Left lung (tissue), 10 donors: ENCODE results near the gene PEMT. TPM values are rescaled to one million over a fixed set of nuclear protein-coding genes. Genes with fewer than 3 reads are reported as not detected.
A peak's percentile ranks its signal among the peaks of the same experiment; 100 is the strongest.

Source experiments
- ATAC-seq: fragments of 200-7000 bp; cut with Tn5 transposase; one replicate; pipeline ENCODE4 v1.9.1; 2020; ENCODE audit warnings: moderate library complexity
- DNase-seq, 4 donors: peaks; one replicate each; pipeline ENCODE4 v3.0.0-alpha.2; 2013 to 2020
- H3K27ac ChIP-seq, 2 donors: fragments of 200-600 bp; sonication (generic) in 1 of 2; one replicate each; pipeline versions ENCODE4 v1.5.0 to v1.8.0; 2020 to 2021
- H3K27me3 ChIP-seq, 2 donors: fragments of 200-600 bp; sonication (generic) in 1 of 2; one replicate each; pipeline versions ENCODE4 v1.5.0 to v1.8.0; 2020 to 2021
- H3K36me3 ChIP-seq, 2 donors: fragments of 200-600 bp; sonication (generic) in 1 of 2; one replicate each; pipeline versions ENCODE4 v1.5.0 to v1.8.0; 2020 to 2021
- H3K4me1 ChIP-seq, 2 donors: fragments of 200-600 bp; one replicate each; pipeline ENCODE4 v1.8.0; 2021
- H3K4me3 ChIP-seq, 2 donors: fragments of 200-600 bp; sonication (generic) in 1 of 2; one replicate each; pipeline versions ENCODE4 v1.5.0 to v1.8.0; 2020 to 2021; ENCODE audit warnings: mild to moderate bottlenecking in 1 of 2
- H3K9me3 ChIP-seq, 2 donors: fragments of 200-600 bp; sonication (generic) in 1 of 2; one replicate each; pipeline versions ENCODE4 v1.5.0 to v1.8.0; 2020 to 2021
- CTCF ChIP-seq, 2 donors: fragments of 200-600 bp; sonication (generic) in 1 of 2; IDR thresholded peaks; one replicate each; pipeline versions ENCODE4 v1.5.0 to v1.8.0; 2021; ENCODE audit warnings: antibody characterized with exemption in 2 of 2
- intact Hi-C, 2 donors: fragments of 100-400 bp; cut with DNase I; formaldehyde crosslinking; loops; one replicate each; pipeline versions ENCODE4 v1.11.2 to v1.14.2; 2022
- polyA plus RNA-seq, 6 donors: library from polyadenylated mRNA; unstranded; fragments of 120-200 nt; gene quantifications; one replicate each; pipeline ENCODE4 v1.2.1, GENCODE V29; 2013; ENCODE audit not compliant: insufficient read length in 6 of 6
- total RNA-seq, 2 donors: library from RNA; stranded (reverse); fragmentation: NEBNext Ultra II Directional; extraction: Animal tissue kit (Norgen Biotek cat#: 25700); gene quantifications; one replicate each; pipeline ENCODE4 v1.2.1, GENCODE V29; 2021
- donor health status: DM: no; HTN: yes; CAD: no.
- donor health status: DM: no; HTN: no; CAD: no.

The PEMT gene
- total and polyA plus RNA-seq, 8 donors = 22.3 to 38.7 (median 28.3) TPM

GRCh38 chr17:17575360-17576251, 15.9 kb downstream of the PEMT start:
- peak; percentile 29 for ATAC-seq
- DNase-seq = no peak
- intact Hi-C loops = no loop called here
- Histone ChIP-seq H3K4me3 (no peak overlapping the region), H3K27ac (no peak overlapping the region), H3K9me3 (no peaks in the 10 kb centered on the region), H3K27me3 (no peaks in the 10 kb centered on the region), H3K36me3 (peaks cover 0 to 10% of the 10 kb centered on the region in 2 donors), H3K4me1 (no peaks in the 10 kb centered on the region)
- TF ChIP-seq CTCF (IDR thresholded peaks at IDR 0.05) = no peak

GRCh38 chr17:17573912-17574311, 17.6 kb downstream of the PEMT start:
- no peak overlapping the region for H3K4me3 ChIP-seq
- ATAC-seq (no peak), DNase-seq (no peak)
- H3K27ac ChIP-seq = no peak overlapping the region
- H3K36me3 ChIP-seq = peaks cover 0 to 10% of the 10 kb centered on the region in 2 donors
- no peaks in the 10 kb centered on the region for H3K27me3 ChIP-seq
- no peaks in the 10 kb centered on the region for H3K9me3 ChIP-seq
- H3K4me1 ChIP-seq = no peaks in the 10 kb centered on the region
- intact Hi-C loops = no loop called here
- TF ChIP-seq CTCF (IDR thresholded peaks at IDR 0.05) = no peak

- intact Hi-C loops = no loop called here
- Histone ChIP-seq H3K4me1 (peaks cover 0 to 5% of the 10 kb centered on the region in 2 donors), H3K27me3 (no peaks in the 10 kb centered on the region), H3K4me3 (no peak overlapping the region), H3K9me3 (no peaks in the 10 kb centered on the region), H3K27ac (no peak overlapping the region), H3K36me3 (peaks cover 0 to 10% of the 10 kb centered on the region in 2 donors)
- DNase-seq = no peak
- no peak for ATAC-seq
- no peak for TF ChIP-seq CTCF (IDR thresholded peaks at IDR 0.05)
Measured at GRCh38 chr17:17572010-17572785, 19.3 kb downstream of the PEMT start.

GRCh38 chr17:17570798-17571716, 20.5 kb downstream of the PEMT start:
- no peak overlapping the region for H3K4me3 ChIP-seq
- H3K9me3 ChIP-seq = no peaks in the 10 kb centered on the region
- no peak for TF ChIP-seq CTCF (IDR thresholded peaks at IDR 0.05)
- H3K27ac ChIP-seq = no peak overlapping the region
- peaks cover 0 to 3% of the 10 kb centered on the region in 2 donors for H3K36me3 ChIP-seq
- no peak for ATAC-seq
- peaks cover 4 to 16% of the 10 kb centered on the region in 2 donors for H3K4me1 ChIP-seq
- H3K27me3 ChIP-seq = no peaks in the 10 kb centered on the region
- intact Hi-C loops = no loop called here
- no peak for DNase-seq
